AG10803 (cell line): ENCODE measurements around the gene TMEM220.

Source experiments
- DNase-seq: peaks from one replicate; pipeline ENCODE4 v3.0.0; 2010; ENCODE audit warnings: low read depth
- H3K4me3 ChIP-seq: 2 replicates; pipeline ENCODE4 v1.5.1; 2011; ENCODE audit warnings: mild to moderate bottlenecking, low read length, control low read depth
- TF ChIP-seq, protein P1 (sequence below): conservative IDR thresholded peaks from 2 replicates; pipeline ENCODE4 v1.5.1; 2011; ENCODE audit warnings: mild to moderate bottlenecking, low read length, control low read depth, inconsistent platforms

TMEM220 gene

DNA sequence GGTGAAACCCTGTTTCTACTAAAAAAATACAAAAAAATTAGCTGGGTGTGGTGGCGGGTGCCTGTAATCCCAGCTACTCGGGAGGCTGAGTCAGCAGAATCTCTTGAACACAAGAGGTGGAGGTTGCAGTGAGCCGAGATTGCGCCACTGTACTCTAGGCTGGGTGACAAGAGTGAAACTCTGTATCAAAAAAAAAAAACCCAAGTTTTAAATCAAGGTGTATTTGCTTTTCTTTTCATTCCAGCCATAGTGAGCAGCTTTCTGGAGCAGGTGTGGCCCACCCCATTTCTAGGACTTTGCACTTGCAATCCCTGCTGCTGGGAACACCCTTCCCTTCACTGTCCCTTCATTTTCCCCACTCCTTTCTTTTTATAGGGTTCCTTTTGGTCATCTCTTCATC is 45.2 kb upstream of the TMEM220 start:
- TF ChIP-seq, protein P1, sequence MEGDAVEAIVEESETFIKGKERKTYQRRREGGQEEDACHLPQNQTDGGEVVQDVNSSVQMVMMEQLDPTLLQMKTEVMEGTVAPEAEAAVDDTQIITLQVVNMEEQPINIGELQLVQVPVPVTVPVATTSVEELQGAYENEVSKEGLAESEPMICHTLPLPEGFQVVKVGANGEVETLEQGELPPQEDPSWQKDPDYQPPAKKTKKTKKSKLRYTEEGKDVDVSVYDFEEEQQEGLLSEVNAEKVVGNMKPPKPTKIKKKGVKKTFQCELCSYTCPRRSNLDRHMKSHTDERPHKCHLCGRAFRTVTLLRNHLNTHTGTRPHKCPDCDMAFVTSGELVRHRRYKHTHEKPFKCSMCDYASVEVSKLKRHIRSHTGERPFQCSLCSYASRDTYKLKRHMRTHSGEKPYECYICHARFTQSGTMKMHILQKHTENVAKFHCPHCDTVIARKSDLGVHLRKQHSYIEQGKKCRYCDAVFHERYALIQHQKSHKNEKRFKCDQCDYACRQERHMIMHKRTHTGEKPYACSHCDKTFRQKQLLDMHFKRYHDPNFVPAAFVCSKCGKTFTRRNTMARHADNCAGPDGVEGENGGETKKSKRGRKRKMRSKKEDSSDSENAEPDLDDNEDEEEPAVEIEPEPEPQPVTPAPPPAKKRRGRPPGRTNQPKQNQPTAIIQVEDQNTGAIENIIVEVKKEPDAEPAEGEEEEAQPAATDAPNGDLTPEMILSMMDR: no peak
- no peak overlapping the region for H3K4me3 ChIP-seq

DNA sequence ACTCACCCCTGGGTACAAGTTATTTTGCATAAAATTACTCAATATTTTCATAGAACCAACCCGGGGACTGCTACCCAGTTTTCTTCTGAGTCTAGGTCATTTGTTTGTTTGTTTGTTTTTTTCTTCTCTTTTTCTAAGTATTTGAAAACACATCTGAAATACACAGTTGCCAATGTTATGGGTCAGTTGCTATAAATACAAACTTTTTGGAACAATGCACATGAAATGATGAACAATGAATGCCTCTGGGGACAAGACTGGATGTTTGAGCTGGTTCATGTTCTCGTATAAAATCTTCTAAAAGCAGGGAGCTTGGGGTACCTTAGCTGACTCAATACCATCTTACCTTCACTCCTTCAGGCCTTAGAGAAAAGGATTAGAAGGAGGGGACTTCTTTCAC is 43.6 kb upstream of the TMEM220 start:
- no peak overlapping the region for H3K4me3 ChIP-seq
- TF ChIP-seq, protein P1: no peak
- no peak for DNase-seq

More for the DNA sequence above, 45.2 kb upstream of the TMEM220 start:
- no peak for DNase-seq

DNA sequence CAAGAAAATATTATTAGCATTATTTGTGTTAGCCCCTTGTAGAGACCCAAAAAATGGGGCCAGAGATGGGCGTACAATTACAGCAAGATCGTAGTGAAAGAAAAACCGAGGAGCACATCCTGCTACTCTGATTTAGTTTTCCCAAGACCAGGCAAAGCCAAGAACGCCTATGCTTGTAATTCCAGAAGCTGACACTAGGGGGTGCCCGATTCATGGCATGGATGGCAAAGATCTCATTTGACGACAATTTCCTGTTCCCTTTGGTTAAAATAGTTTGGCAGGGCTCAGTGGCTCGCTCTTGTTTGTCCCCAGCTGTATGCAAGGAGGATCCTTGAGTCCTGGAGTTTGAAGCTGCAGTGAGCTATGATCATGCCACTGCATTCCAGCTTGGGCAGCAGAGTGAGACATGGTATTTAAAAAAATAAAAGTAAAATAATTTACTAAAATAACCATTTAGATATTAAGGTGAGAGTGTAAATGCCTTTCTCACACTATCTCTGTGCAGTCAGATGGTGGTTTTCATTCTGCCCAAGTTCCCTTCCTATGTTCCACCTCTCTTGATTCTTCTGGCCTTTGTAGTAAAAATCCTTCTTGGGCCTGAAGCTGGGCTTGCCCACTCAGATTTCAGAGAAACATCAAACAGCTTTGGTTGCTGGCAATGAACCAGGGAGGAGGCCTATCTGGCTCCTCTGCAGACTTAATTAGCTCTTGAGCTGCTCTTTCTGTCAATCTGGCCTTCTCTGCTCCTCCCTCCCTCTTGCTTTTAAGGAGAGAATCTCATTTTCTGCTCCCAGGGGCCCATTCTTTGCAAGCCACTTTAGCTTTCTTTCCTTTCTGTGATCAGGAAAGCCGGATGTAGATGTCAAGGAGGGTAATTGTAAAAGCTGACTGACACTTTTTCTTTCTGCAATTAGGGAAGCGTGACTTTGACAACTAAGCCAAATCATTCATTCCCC is 42.9 kb upstream of the TMEM220 start:
- TF ChIP-seq, protein P1: peak; percentile 58
- H3K4me3 ChIP-seq: no peak overlapping the region
- DNase-seq: no peak

DNA sequence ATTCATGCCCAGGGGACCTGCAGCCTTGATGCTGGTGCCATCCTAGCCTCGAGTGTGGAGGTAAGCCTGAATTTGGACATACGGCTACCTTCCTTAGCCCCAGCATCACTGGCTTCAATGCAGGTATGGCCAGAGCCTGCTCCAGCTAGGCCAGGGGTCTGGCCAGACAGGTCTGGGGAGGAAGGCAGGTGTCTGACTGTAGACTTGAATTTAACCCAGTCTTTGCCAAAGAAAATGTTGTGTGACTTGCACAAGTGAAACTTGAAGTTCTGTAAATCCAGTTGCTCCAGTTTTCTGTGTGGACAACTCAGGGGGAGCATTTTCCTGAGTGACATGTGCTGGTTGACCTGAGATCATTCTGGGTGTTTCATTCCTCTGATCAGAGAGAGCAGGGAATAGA is 41.3 kb upstream of the TMEM220 start:
- no peak overlapping the region for H3K4me3 ChIP-seq
- DNase-seq: no peak
- TF ChIP-seq, protein P1: no peak

DNA sequence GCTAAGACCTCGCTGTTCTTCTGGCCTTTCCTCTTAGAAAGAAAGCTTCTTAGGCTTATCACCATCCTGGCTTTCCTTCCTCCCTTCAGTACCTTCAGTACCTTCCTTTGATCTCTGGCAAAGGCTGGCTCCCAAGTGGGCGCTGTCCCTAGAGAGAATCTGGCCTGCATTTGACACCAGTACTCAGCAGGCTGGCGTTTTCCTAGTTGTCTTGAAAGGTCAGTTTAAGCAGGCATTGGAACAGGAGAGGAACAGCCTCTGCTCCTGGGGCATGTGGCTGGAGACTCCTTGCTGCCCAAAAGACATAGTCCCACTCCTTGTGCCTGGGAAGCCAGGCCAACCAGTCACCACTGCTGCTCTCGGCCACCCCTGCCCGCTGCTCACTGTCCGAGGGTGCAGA is 40.0 kb upstream of the TMEM220 start:
- H3K4me3 ChIP-seq: no peak overlapping the region
- TF ChIP-seq, protein P1: no peak
- DNase-seq: no peak

DNA sequence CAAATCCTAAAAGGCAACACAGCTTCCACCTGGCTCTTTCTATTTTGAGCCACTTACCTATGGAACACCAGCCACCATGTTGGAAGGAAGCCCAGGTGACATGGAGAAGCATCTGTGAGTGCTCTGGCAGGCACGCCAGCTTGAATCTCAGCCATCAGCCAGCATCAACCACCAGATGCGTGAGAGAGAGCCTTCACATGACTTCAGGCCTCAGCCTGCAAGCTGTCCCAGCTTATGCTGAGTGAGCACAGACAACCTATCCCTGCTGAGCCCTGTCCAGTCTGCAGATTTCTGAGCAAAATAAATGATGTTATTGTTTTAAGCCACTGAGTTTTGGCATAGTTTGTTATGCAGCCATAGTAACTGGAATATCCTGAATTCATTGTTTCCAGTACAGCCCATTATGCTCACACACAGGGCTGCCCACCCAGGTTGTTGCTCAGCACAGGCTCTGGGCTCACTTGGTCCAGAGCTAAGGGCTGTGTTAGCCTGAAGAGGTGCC is 39.0 kb upstream of the TMEM220 start:
- TF ChIP-seq, protein P1: no peak
- H3K4me3 ChIP-seq: no peak overlapping the region
- DNase-seq: peak; percentile 3

DNA sequence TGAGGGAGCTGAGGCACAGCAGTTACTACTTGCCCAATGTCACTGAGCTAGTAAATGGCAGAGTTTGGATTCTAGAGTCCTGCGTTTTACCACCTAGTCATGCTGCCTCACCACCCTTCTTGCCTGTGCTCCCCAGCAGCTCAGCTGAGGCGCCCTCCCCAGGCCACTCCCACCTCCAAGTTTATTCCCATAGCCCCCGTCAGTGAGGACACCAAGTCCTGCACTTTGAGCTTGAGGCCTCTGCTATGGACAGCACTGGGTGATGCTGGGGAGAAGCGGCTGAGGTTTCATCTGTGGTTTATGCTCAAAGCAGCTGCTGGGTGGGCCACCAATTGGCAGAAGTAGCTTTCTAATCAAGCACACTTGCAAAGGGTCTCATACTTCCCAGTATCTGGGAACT is 37.4 kb upstream of the TMEM220 start:
- TF ChIP-seq, protein P1: no peak
- no peak for DNase-seq

More for the DNA sequence above, 37.4 kb upstream of the TMEM220 start:
- H3K4me3 ChIP-seq: no peak overlapping the region
